Epithelial cell of proximal tubule (primary cell): ENCODE measurements around the gene LRIG2. TPM values are rescaled to one million over a fixed set of nuclear protein-coding genes. Genes with fewer than 3 reads are reported as not detected.
A peak's percentile ranks its signal among the peaks of the same experiment; 100 is the strongest.
"Not testable (repeated sequence)": the region's sequence is repeated elsewhere in the genome, so short reads cannot be mapped to it uniquely, and the experiment has no call there.

ENCODE experiments used
- DNase-seq: peaks from one replicate; pipeline ENCODE4 v3.0.0-alpha.2; 2011; ENCODE audit warnings: low read depth
- H3K4me3 ChIP-seq: 2 replicates; pipeline ENCODE4 v1.5.1; 2011; ENCODE audit warnings: low read depth, mild to moderate bottlenecking, low read length
- CTCF ChIP-seq: conservative IDR thresholded peaks from 2 replicates; pipeline ENCODE4 v1.5.1; 2012; ENCODE audit warnings: low read depth, mild to moderate bottlenecking, low read length
- total RNA-seq: library from RNA; depleted of rRNA; stranded (reverse); fragments of >200 nt; gene quantifications from 2 replicates; pipeline ENCODE4 v1.2.3, GENCODE V29; 2015

Gene LRIG2
- total RNA-seq, 1 donor from 2014 or later = 3.9 TPM

GRCh38 chr1:113072141-113072756 lies 749 bp upstream of the LRIG2 start:
- DNase-seq = no peak
- peak overlapping the region; percentile 99 for H3K4me3 ChIP-seq
- no peak for TF ChIP-seq CTCF

DNA sequence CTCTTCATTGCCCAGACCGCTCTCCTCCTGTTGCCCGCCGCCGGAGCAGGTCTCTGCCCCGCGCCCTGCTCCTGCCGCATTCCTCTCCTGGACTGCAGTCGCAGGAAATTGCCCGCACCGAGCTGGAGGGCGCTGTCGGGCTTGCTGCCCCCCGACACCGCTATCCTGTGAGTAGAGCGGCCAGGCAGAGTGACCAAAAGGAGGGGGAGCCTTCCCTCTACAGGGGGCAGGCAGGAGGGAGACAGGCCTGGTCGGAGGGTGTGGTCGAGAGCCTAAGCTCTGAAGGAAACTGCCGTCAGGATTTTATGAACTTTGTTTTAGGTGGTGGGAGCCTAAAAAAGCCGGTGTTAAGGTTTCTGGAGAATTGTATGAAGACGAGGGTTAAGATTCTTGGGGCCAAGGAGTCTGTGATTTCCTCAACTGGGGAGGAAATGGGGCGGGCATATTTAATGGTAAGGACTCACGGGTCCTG lies 517 bp downstream of the LRIG2 start:
- peak overlapping the region; percentile 99 for H3K4me3 ChIP-seq
- peak; percentile 57 for TF ChIP-seq CTCF
- no peak for DNase-seq

DNA sequence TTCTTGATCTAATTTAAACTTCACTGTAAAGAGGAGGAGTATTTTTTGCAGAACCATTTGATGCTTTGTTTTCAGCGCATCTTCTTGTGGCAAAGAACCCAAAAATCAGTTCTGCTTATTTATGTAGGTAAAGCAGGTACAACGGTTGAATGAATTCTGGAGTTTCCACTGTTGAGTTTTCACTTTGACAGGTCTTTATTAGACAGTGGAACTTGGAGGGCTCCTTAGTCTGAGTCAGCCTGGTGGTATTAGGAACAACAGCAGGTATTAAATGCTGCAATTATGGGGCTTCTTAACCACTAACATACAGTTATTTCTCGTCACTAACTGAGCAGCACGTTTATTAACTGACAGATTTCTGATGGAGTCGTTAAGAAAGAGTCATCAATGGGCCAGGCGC lies 1.2 kb downstream of the LRIG2 start:
- TF ChIP-seq CTCF = peak; percentile 3
- peak overlapping the region; percentile 99 for H3K4me3 ChIP-seq
- no peak for DNase-seq

DNA sequence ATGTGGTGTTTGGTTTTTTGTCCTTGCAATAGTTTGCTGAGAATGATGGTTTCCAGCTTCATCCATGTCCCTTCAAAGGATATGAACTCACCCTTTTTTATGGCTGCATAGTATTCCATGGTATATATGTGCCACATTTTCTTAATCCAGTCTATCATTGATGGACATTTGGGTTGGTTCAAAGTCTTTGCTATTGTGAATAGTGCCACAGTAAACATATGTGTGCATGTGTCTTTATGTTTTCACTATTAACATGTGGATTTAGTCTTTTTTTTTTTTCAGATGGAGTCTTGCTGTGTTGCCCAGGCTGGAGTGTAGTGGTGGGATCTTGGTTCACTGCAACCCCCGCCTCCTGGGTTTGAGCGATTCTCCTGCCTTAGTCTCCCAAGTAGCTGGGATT lies 5.0 kb downstream of the LRIG2 start:
- DNase-seq, H3K4me3 ChIP-seq: not testable (repeated sequence)

- DNase-seq = no peak
- H3K4me3 ChIP-seq = no peak overlapping the region
- TF ChIP-seq CTCF = no peak
These were observed 13.5 kb downstream of the LRIG2 start for GRCh38 chr1:113086541-113086940.

GRCh38 chr1:113088972-113089371 lies 16.0 kb downstream of the LRIG2 start:
- DNase-seq = no peak
- no peak overlapping the region for H3K4me3 ChIP-seq

GRCh38 chr1:113090051-113090450 lies 17.1 kb downstream of the LRIG2 start:
- no peak for TF ChIP-seq CTCF
- no peak overlapping the region for H3K4me3 ChIP-seq
- DNase-seq = no peak

More at GRCh38 chr1:113088972-113089371, 16.0 kb downstream of the LRIG2 start:
- TF ChIP-seq CTCF = no peak
